ENCODE data around the gene CCDC148. TPM values are rescaled to one million over a fixed set of nuclear protein-coding genes. Genes with fewer than 3 reads are reported as not detected.

The CCDC148 gene
- total and polyA plus RNA-seq, 2 donors (not counting 3 experiments of a cell fraction or from before 2014, with no cell fraction given): 0.04 to 0.69 TPM

GRCh38 chr2:158432117-158432516 lies 24.4 kb downstream of the CCDC148 start:
- no peak overlapping the region for H3K9ac ChIP-seq (replicated peaks; ENCODE audit: extremely low read depth, insufficient read depth, low read length)
- CTCF ChIA-PET: interaction anchor here (0.9 kb wide), 1 partner anchor 10 kb away, joined by 3 read pairs; no protein-coding TSS in a partner anchor
- H3K4me2 ChIP-seq (ENCODE audit: insufficient read depth, low read length): no peak overlapping the region
- H3K27ac ChIP-seq (ENCODE audit: insufficient read depth, low read depth, low read length): no peak overlapping the region
- H2AFZ ChIP-seq (ENCODE audit: low read depth, low read length): no peak overlapping the region
- no peaks in the 10 kb centered on the region for H4K20me1 ChIP-seq (replicated peaks; ENCODE audit: control insufficient read depth, extremely low read depth, insufficient read depth, low read length)
- H3K4me3 ChIP-seq (replicated peaks in 1 of 3; ENCODE audit: insufficient read depth in 1 of 3, low read depth in 1 of 3, low read length in 3 of 3): no peak overlapping the region
- no peaks in the 10 kb centered on the region for H3K9me1 ChIP-seq (replicated peaks; ENCODE audit: control insufficient read depth, extremely low read depth, insufficient read depth, low read length)
- no peaks in the 10 kb centered on the region for H3K9me3 ChIP-seq (replicated peaks; ENCODE audit: control insufficient read depth, insufficient read depth, low read length)
- no peak for DNase-seq (ENCODE audit: low read depth, low spot score)
- POLR2A ChIA-PET: no interaction called here
- TF ChIP-seq GATA2 (IDR thresholded peaks at IDR 0.05; ENCODE audit: insufficient read depth, insufficient read length, low read depth, low read length): no peak
- TF ChIP-seq JUN (IDR thresholded peaks at IDR 0.05; ENCODE audit: borderline replicate concordance, insufficient read depth, insufficient read length, low read depth): no peak
- TF ChIP-seq FOS (IDR thresholded peaks at IDR 0.05; ENCODE audit: borderline replicate concordance, insufficient read depth, low read length): no peak
- no peak for TF ChIP-seq CTCF (IDR thresholded peaks at IDR 0.05; ENCODE audit: extremely low read depth in 1 of 2, insufficient read depth in 1 of 2, low read depth in 1 of 2, low read length in 2 of 2)
- BruUV-seq (replicated peaks): no TSS peak
- no peak for FAIRE-seq
- no peaks in the 10 kb centered on the region for H3K36me3 ChIP-seq (ENCODE audit: control insufficient read depth in 2 of 2, extremely low read depth in 1 of 2, insufficient read depth in 2 of 2, low read length in 2 of 2)
- intact Hi-C loops (cut with micrococcal nuclease) (no loop called here), dilution Hi-C loops (cut with MboI; ENCODE audit: extremely low pct_ligation_motif_present, low sequenced_read_pairs) (no loop called here)
- H3K4me1 ChIP-seq (ENCODE audit: control insufficient read depth, extremely low read depth, insufficient read depth, low read length): no peaks in the 10 kb centered on the region
- H3K79me2 ChIP-seq (ENCODE audit: control insufficient read depth, insufficient read depth, low read length): no peaks in the 10 kb centered on the region
- no peaks in the 10 kb centered on the region for H3K27me3 ChIP-seq (ENCODE audit: control insufficient read depth in 2 of 2, insufficient read depth in 2 of 2, low read length in 2 of 2)

- FAIRE-seq: no peak
- intact Hi-C loops (cut with micrococcal nuclease): no loop called here
- no peaks in the 10 kb centered on the region for H3K79me2 ChIP-seq (ENCODE audit: control insufficient read depth, insufficient read depth, low read length)
- no peak overlapping the region for H3K4me3 ChIP-seq (replicated peaks in 1 of 3; ENCODE audit: insufficient read depth in 1 of 3, low read depth in 1 of 3, low read length in 3 of 3)
- no peaks in the 10 kb centered on the region for H3K36me3 ChIP-seq (ENCODE audit: control insufficient read depth in 2 of 2, extremely low read depth in 1 of 2, insufficient read depth in 2 of 2, low read length in 2 of 2)
- H3K4me2 ChIP-seq (ENCODE audit: insufficient read depth, low read length): no peak overlapping the region
- H2AFZ ChIP-seq (ENCODE audit: low read depth, low read length): no peak overlapping the region
- DNase-seq (ENCODE audit: low read depth, low spot score): no peak
- no peak overlapping the region for H3K9ac ChIP-seq (replicated peaks; ENCODE audit: extremely low read depth, insufficient read depth, low read length)
- no peaks in the 10 kb centered on the region for H3K4me1 ChIP-seq (ENCODE audit: control insufficient read depth, extremely low read depth, insufficient read depth, low read length)
- no peaks in the 10 kb centered on the region for H3K9me3 ChIP-seq (replicated peaks; ENCODE audit: control insufficient read depth, insufficient read depth, low read length)
- H4K20me1 ChIP-seq (replicated peaks; ENCODE audit: control insufficient read depth, extremely low read depth, insufficient read depth, low read length): no peaks in the 10 kb centered on the region
- H3K27me3 ChIP-seq (ENCODE audit: control insufficient read depth in 2 of 2, insufficient read depth in 2 of 2, low read length in 2 of 2): peaks cover 2 to 9% of the 10 kb centered on the region in 2 experiments
- CTCF ChIA-PET: no interaction called here
- no peak for TF ChIP-seq MAX (IDR thresholded peaks at IDR 0.05; ENCODE audit: insufficient read depth, insufficient read length)
- no peak for TF ChIP-seq JUN (IDR thresholded peaks at IDR 0.05; ENCODE audit: borderline replicate concordance, insufficient read depth, insufficient read length, low read depth)
- no peak for TF ChIP-seq GATA2 (IDR thresholded peaks at IDR 0.05; ENCODE audit: insufficient read depth, insufficient read length, low read depth, low read length)
- no peak for TF ChIP-seq POLR2A (IDR thresholded peaks at IDR 0.05; ENCODE audit: low read depth, low read length)
- no peak for TF ChIP-seq CTCF (IDR thresholded peaks at IDR 0.05; ENCODE audit: extremely low read depth in 1 of 2, insufficient read depth in 1 of 2, low read depth in 1 of 2, low read length in 2 of 2)
- no peak for TF ChIP-seq POLR2AphosphoS5 (IDR thresholded peaks at IDR 0.05; ENCODE audit: insufficient read depth, low read depth, low read length)
- no peak for TF ChIP-seq MYC (IDR thresholded peaks at IDR 0.05; ENCODE audit: low read depth, low read length)
- TF ChIP-seq EZH2 (IDR thresholded peaks at IDR 0.05; ENCODE audit: borderline replicate concordance, low read depth, low read length, severe bottlenecking): no peak
- no peak for TF ChIP-seq FOS (IDR thresholded peaks at IDR 0.05; ENCODE audit: borderline replicate concordance, insufficient read depth, low read length)
- POLR2A ChIA-PET: no interaction called here
- BruUV-seq (replicated peaks): no TSS peak
- H3K27ac ChIP-seq (ENCODE audit: insufficient read depth, low read depth, low read length): no peak overlapping the region
- H3K9me1 ChIP-seq (replicated peaks; ENCODE audit: control insufficient read depth, extremely low read depth, insufficient read depth, low read length): no peaks in the 10 kb centered on the region
- dilution Hi-C loops (cut with MboI; ENCODE audit: extremely low pct_ligation_motif_present, low sequenced_read_pairs): no loop called here
These were observed 42.0 kb downstream of the CCDC148 start for GRCh38 chr2:158414538-158414937.

Data from endothelial cell of umbilical vein (primary cell).